ENCODE results near the gene SH3TC1.

The SH3TC1 gene

DNA sequence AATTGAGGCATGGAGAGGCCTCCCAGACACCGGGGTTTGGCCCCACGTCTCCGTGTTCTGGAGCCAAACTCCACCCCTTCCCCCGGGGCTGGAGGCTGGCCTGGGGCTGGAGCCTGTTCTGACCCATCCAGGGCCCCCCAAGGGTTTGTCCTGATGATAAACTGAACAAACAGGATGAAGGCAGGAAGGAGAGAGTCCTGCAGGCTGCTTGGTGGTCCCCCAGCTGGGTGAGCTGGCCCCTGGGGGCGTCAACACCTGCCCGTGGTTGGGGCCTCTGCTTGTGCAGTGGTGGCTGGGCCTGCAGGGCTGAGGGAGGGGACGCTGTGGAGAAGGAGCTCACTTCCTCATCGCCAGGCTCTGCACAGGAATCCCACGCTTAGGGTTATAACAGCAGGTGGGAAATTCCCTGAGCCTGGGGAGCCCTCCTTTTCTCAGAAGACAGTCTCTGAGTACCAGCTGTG, 2.3 kb downstream of the SH3TC1 start:
- no peak for DNase-seq

GRCh38 chr4:8202108-8203051, 3.3 kb downstream of the SH3TC1 start:
- no peak for DNase-seq

DNA sequence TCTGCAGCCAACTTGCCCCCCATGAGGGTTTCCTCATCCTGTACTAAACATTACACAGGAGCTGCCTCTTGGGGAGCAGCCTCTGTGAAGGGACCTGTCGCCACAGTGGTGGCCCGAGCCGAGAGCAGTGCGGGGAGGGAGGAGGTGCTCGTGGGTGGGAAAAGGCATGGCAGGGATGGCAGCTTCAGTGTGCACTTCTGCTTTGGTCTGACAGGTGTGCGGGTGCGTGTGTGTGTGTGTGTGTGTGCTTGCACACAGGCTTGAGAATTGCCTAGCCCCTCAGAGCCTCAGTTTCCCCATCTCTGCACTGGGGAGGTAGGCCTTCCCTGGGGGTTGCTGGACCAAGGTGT, 3.9 kb downstream of the SH3TC1 start:
- DNase-seq = no peak

DNA sequence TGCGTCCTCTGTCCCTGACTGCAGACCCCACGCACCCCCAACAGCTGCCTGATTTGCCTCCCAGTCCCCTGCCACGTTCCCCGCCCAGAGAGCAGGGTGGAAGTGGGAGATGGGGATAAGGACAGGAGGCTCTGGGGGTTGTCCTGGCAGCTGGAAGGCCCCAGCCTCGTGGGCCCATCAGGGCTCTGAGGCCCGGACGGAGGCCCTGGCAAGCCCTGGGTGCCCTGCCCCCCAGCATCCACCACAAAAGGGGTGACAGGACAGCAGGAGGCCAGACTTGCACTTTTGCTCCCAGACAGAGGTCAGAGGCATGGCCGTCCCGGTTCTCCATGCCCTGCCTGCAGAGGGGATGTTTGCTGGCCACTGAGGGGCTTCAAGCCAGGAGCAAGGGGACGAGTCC, 4.7 kb downstream of the SH3TC1 start:
- DNase-seq = no peak

DNA sequence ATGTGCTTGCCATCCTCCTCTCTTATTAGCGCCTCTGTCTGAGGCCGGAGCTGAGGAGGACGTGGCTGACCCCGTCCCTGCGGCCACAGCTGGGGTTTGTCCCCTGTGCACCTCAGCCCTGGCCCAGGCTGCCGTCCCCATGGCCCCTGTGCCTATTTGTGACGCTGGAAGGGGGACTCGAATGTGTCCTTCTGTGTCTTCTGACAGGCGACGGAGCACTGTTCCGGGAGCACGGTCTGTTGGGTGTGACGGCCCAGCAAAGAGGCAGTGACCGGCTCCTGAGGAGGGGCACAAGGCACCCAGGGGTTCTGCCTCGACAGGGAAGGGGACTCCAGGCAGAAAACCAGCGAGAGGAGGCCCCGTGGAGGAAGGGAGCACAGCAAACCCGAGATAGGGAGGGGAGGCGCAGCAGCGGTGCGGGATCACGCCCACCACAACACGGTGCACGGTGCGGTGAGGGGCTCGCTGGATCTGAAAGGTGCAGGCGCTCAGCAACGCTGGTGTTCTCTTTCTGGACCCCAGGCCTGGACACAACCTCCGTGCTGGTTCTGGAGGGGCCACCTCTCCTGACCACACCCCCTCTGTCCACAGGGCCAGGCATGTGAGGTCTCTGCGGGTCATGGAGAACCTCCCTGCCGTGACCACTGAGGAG, 5.6 kb downstream of the SH3TC1 start:
- no peak for DNase-seq

- DNase-seq = no peak
These were observed 6.2 kb downstream of the SH3TC1 start for GRCh38 chr4:8205241-8205707.

- no peak for DNase-seq
These were observed 6.9 kb downstream of the SH3TC1 start for GRCh38 chr4:8205749-8206611.

- DNase-seq = no peak
These were observed 8.2 kb downstream of the SH3TC1 start for GRCh38 chr4:8207314-8207713.

GRCh38 chr4:8208565-8208964, 9.5 kb downstream of the SH3TC1 start:
- DNase-seq = no peak

- no peak for DNase-seq
These were observed 10.2 kb downstream of the SH3TC1 start for GRCh38 chr4:8209181-8209874.

DNA sequence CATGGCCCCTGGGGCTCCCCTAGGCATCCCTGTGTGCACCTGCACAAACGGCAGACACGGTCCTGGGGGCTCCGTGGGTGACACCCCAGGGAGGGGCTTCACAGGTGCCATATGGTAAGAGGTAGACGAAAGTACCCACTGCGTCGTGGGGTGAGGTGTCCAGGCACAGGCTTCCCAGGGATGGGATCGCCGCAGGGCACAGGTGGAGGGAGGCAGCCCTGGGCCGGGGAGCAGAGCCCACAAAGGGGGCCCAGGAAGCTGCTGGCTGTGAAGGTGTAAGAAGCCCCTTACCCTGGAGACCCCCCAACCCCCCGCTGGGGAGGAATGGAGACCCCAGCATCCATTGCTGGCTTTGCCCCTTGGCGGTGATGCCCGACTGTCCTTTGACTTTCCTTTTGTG, 10.9 kb downstream of the SH3TC1 start:
- DNase-seq = no peak

- DNase-seq = no peak
These were observed 11.5 kb downstream of the SH3TC1 start for GRCh38 chr4:8210616-8211015.

DNA sequence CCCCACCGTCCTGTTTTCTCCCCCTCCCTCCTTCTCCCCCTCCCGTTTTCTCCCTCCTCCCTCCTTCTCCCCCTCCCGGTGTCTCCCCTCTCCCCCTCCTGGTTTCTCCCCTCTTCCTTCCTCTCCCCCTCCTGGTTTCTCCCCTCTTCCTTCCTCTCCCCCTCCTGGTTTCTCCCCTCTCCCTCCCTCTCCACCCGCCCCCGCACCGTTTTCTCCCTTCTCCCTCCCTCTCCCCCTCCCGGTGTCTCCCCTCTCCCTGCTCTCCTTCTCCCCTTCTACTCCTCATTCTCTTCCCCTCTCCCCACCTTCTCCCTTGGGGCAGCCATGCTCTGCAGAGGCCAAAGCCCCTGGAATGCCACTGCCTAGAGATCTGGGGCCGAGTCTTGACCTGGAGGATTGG, 12.2 kb downstream of the SH3TC1 start:
- no peak for DNase-seq

DNA sequence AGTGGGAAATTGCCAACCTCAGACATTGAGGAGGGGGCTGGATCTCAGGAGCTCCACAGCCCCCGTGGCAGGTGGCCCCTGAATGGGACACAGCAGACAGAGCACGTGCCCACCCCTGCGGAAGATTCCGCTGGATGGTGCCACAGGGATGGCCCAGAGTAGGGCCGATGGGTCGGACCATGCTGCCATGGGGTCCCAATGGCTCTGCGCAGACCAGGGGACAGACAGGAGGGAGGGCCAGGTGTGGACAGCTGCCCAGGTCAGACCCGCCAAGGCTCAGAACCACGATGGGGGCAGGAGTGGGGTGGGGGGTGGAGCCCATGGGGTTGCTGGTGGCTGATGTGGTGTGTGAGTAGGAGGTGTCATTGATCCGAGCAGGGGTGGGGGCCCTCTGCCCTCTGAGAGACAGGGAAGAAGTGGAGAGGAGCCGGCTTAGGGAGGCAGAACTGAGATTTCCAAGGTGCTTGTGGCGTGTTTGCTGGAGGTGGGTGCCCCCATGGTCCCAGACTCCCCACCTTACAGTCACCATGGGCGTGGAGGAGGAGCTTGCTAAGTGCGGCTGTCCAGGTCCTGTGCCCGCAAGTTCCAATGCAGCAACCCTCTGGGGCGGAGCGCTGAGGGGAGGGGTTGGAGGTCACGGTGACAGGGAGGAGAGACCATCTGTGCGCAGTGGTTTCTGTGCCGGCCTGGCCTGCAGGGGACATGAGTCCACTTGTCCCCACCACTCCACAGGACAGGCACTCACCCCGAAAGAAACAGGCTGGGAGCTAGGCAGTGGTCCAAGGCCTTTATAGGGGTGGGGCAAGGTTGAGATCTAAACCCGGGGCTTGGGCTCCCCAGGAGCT, 12.9 kb downstream of the SH3TC1 start:
- no peak for DNase-seq

GRCh38 chr4:8212622-8213021, 13.5 kb downstream of the SH3TC1 start:
- DNase-seq = no peak

- DNase-seq = no peak
These were observed 14.0 kb downstream of the SH3TC1 start for GRCh38 chr4:8213121-8213520.

DNA sequence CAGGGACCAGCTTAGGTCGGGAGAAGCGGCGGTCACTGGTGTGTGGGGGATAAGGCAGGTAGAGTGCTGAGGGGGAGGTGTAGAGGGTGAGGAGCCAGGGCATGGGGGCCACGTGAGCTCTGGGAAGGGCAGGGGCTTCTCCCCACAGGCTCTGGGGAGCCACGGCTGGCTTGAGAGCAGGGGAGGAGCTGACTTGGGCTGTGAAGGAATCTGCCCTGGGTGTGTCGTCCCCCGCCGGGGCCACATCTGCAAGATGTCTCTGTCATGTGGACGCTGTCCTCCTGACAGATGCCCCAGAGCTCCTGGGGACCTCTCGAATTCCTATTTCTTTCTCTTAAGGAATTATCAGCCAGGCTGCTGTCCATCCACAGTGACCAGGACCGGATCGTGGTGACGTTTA, 15.0 kb downstream of the SH3TC1 start:
- DNase-seq = no peak

- DNase-seq = no peak
These were observed 15.9 kb downstream of the SH3TC1 start for GRCh38 chr4:8215001-8215427.

DNA sequence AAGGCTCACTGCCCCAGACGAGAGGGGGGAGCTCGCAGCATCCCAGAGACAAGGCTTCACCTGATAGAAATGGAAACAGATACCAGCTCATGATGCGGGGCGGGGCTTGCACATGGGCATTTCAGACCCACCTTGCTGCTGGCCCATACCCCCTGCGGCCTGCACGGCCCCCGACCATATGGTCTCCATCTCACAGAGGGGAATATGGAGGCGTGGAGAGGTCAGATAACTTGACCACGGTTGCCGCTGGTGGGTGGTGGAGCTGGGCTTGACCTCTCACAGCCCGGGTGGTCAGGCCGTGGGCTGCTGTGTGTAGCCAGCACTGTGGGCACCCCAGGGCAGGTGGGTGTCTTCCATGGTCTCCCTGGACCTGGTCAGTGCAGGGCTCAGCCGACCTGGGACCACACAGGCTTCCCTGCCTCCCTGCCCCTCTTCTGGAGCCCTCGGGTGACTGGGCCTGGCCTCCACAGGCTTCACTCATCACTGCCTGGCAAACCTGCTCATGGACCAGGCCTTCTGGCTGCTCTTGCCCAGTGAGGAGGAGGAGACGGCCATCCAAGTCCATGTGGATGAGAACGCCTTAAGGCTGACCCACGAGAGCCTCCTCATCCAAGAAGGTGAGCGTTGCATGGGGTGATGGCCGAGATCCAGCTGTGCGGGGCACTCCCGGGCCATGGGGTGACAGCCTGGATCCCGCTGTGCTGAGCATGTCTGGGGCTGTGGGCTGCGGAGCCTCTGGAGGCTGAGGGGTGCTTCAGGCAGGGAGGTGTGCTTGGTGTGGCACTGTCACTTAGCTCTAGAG, 16.8 kb downstream of the SH3TC1 start:
- DNase-seq = no peak

- DNase-seq = no peak
These were observed 17.6 kb downstream of the SH3TC1 start for GRCh38 chr4:8216443-8217245.
